NCI-H2081 treated with DMSO at 0.1 percent for 48 hours (cell line): ENCODE results near the gene SMARCB1.
A peak's percentile ranks its signal among the peaks of the same experiment; 100 is the strongest.

Experiments
- DNase-seq: peaks from one replicate; lab custom pipeline; 2025; lab: John Stamatoyannopoulos, UW

SMARCB1 gene

DNA sequence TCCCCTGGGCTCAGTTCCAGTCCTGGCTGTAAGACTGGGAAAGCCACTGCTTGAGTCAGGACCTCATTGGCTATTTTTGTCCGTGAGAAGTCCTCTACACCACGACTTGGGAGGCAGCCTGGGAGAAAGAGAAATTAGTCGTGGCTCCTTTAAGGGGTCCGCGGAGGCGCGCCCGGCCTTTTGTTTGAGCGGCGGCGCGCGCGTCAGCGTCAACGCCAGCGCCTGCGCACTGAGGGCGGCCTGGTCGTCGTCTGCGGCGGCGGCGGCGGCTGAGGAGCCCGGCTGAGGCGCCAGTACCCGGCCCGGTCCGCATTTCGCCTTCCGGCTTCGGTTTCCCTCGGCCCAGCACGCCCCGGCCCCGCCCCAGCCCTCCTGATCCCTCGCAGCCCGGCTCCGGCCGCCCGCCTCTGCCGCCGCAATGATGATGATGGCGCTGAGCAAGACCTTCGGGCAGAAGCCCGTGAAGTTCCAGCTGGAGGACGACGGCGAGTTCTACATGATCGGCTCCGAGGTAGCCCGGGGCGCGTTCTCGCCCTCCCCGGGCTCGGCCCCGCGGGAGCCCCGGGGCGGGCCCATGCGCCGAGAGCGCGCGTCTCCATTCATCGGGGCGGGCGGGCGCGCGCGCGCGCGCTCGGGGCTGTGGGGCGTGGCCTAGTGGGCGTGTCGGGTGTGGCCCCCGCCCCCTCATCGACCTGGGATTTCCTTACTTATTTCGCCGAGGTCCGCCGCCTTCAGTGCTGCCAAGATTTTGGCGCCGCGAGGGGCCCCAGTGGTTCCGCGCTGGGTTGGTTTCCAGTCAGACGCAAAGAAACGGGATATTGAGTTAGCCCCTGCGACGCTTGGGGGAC, at the start of gene SMARCB1:
TSS of gene SMARCB1 (plus strand) at position 215 of the 848 bp plus-strand sequence. CDS start at position 419, 204 bp downstream.
- no peak for DNase-seq

DNA sequence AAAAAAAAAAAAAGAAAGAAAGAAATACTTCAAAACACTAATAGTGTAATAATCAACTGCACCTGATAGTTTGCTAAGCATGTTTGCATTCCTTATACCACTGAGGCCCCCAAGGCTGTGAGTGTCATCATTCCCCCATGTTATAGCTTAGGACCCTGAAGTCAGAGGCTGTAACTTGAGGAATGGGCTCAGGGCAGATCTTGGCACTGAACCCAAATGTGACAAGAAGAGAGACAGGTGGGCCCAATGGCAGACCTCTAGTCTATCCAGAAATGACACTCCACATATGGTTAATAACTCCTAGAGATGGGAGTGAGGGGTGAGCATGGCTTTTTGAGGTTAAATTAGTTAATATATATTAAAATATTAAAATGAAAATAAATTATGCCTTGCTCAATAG, 49.1 kb upstream of the SMARCB1 start:
- no peak for DNase-seq

GRCh38 chr22:23742505-23743264, 44.1 kb upstream of the SMARCB1 start:
- DNase-seq, result no peak

- DNase-seq, result no peak
These were observed 43.5 kb upstream of the SMARCB1 start for GRCh38 chr22:23743303-23743705.

GRCh38 chr22:23744001-23744400, 42.8 kb upstream of the SMARCB1 start:
- DNase-seq, result no peak

DNA sequence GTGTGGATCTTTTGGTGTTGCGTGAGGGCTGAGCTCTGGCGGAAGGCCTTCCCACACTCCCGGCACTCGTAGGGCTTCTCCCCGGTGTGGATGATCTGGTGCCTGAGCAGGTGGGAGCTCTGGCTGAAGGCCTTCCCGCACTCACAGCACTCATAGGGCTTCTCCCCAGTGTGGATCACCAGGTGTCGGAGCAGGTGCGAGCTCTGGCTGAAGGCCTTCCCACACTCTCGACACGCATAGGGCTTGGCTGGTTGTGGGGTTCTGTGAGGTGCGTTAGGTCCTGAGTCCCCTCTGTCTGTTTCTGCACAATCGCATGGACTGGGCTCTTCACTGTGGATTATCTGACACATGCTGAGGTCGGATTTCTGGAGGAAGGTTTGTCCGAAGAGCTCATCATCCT, 42.3 kb upstream of the SMARCB1 start:
- no peak for DNase-seq

GRCh38 chr22:23745791-23746190, 41.0 kb upstream of the SMARCB1 start:
- DNase-seq, result no peak

DNA sequence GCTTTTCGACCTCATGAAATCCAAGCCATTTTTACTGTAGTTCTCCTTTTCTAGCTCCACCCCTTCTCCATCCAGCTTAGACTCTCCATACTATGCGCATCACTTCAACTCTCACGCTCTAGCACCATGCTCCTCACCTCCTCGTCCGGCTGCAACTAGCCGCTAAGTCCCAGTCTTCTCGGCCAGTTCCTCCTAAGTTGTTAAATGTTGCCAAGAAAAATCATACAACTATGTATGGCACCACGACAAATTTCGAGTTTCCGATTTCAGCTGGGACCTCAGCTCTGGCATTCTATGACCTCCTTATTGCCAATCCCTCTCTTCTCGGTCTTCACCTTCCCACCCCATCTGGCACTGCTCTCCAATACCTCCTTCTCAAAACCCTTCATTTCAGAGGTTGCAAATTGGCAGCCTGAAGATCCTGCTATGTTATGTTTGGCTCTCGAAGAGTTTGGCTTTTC, 36.9 kb upstream of the SMARCB1 start:
- no peak for DNase-seq

GRCh38 chr22:23750367-23750713, 36.4 kb upstream of the SMARCB1 start:
- DNase-seq, result no peak

- no peak for DNase-seq
These were observed 35.9 kb upstream of the SMARCB1 start, which contains the start of gene ZNF70 for GRCh38 chr22:23750714-23751440. Gene ZNF70, minus strand, starts transcription at chr22:23751112. Its CDS starts 5,972 bp downstream, at chr22:23745140.

DNA sequence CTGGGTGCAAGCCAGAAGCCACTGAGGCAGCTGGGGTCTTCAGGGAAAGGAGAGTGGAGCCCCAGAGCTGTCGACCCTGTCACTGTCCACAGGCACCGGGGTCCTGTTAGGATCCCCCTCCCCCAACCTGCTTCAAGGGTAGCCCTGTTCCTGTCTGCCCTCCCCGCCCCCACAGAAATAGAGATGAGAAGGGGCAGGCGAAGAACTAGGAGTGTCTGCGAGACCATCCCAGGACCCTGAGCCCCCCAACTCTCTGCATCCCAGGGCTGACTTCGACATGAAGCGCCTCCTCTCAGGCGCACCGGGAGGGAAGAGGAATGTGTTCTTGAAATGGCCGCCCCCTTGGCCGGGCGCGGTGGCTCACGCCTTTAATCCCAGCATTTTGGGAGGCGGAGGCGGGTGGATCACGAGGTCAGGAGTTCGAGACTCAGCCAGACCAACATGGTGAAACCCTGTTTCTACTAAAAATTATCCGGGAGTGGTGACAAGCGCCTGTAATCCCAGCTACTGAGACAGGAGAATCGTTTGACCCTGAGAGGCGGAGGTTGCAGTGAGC, 35.2 kb upstream of the SMARCB1 start:
- no peak for DNase-seq

DNA sequence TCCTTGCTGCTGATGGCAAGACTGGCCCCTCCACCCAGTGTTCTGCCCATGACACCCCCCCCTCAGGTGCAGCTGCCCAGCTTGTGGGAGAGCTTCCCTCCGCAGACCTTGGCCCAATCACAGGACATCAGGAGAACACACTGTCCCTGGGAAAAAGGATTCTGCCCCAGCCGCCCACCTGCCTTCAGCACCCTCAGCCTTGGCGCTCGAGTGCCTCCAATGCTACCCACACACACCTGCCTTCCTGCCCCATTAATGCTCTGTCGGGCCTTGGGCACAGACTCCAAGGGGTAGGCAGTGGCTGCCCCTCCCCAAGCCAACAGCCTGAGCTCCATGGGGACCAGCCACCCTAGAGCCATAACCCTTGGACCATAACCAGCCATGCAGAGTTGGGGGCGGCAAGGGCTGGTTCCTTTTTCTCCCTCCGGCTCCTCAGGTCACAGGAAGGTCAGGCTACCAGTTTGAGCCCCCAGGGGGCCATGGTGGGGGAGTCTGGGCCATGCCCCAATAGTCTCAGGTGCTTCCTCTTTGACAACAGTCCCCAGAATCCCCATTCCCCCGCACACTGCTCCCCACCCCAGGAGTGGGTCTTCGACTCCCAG, 34.6 kb upstream of the SMARCB1 start:
- DNase-seq, result no peak

DNA sequence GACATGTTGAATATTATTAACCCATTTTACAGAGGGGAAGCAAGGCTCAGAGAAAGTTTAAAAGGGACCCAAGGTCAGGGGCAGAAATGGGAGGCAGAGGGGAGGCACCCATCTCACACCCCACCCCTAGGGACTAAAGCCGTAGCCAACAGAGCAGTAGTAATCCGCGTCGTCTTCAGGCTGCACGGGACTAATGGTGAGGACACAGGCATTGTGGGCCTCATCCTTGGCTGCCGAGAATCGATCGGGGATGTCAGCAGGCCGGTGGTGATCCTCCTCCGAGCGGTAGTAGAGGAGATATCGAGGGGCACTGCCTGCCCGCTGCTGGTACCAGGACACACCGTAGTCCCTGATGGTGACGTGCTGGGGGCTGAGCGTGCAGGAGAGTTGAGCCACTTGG, 34.0 kb upstream of the SMARCB1 start:
- DNase-seq, result no peak

DNA sequence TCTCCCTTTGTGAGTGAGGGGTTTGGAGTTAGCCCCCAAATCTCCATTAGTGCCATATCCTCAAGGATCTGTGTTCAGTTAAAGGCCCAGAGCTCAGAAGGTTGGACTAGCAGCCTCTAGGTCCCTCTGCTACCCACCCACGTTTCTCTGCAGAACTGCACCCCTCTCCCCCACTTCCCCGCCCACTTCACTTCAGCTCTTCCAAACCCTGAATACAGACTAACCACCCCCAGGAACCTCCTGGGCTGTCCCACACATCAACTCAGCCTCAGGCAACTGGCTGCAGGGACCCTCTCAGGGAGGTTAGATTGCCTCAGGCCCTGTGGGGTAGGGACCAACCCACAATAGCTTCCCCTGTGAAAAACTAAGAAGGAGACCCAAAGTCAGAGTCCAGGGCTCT, 33.4 kb upstream of the SMARCB1 start:
- DNase-seq, result no peak

DNA sequence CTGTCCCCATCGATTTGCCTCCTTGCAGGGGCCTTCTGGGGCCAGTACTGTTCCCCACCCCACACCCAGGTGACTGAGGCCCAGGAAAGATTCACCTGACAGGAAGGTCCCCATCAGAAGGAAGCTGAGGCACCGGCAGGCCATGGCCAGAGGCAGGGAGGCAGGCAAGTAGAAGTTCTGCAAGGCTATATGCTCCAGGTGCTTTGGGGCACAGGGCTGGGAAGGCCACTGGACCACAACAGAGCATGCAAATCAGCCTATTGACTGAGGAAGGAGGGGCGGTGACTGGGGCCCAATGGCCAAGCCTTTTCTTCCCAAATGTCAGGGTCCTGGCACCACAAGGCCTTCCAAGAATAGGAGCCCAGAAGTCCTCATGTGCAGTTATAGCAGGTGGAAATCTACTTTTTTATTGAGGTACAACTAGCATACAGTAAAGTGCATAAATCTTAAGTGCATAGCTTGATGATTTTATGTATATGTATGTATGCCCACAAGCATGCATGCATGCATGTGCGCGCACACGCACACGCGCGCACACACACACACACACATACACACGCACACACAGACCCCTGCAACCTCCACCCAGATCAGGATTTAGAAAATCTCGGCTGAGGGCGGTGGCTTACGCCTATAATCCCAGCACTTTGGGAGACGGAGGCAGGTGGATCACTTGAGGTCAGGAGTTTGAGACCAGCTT, 32.4 kb upstream of the SMARCB1 start, which contains the start of gene VPREB3:
TSS of gene VPREB3 (minus strand) at position 206 of the 700 bp plus-strand sequence. CDS start at position 144, 62 bp downstream.
- no peak for DNase-seq

- DNase-seq, result peak; percentile 15
These were observed 31.7 kb upstream of the SMARCB1 start for GRCh38 chr22:23754980-23755636.

DNA sequence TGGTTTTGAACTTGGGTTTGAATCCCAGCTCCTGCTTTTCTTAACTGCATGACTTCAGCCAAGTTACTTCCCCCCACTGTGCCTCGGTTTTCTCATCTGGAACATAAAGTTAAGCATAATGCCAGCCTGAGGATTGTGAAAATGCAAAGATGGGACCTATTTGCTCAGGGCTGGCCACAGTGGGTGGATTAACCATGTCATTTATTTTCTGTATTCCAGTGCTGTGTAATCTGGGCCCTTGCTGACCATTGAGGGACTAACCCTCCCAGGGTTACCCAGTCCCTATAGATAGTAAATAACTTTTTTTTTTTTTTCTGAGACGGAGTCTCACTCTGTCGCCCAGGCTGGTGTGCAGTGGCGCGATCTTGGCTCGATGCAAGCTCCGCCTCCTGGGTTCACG, 31.1 kb upstream of the SMARCB1 start:
- DNase-seq, result no peak

GRCh38 chr22:23756891-23757290, 29.9 kb upstream of the SMARCB1 start:
- no peak for DNase-seq

- no peak for DNase-seq
These were observed 27.2 kb upstream of the SMARCB1 start for GRCh38 chr22:23759566-23759965.

DNA sequence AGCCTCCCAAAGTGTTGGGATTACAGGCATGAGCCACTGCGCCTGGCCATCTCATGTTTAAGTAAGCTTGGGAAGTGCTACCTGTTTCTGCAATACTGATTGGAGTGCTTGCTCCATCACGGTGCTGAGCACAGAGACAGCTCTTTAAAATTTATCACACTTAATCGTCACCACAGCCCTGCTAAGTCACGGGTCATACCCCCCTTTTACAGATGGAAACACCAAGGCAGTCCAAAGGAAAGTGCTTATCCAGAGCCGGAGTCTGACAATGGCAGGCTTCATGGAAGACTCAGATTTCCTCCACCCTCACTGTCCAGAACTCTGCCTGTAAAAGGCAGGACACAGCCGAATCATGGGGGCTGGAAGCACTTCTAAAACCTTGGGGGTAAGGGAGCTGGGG, 26.7 kb upstream of the SMARCB1 start:
- no peak for DNase-seq
